HG02571 (cell line): ENCODE data around the gene SPATS2.

ENCODE experiments used
- ATAC-seq: cut with Tn5 transposase; IDR thresholded peaks from one replicate; pipeline ENCODE4 v1.9.1; 2021; ENCODE audit warnings: mild to moderate bottlenecking, moderate library complexity; ENCODE audit not compliant: unreplicated experiment

SPATS2 gene

GRCh38 chr12:49552014-49552413 lies 184.8 kb downstream of the SPATS2 start:
- ATAC-seq = no peak

GRCh38 chr12:49552425-49552824 lies 185.2 kb downstream of the SPATS2 start:
- ATAC-seq = no peak

DNA sequence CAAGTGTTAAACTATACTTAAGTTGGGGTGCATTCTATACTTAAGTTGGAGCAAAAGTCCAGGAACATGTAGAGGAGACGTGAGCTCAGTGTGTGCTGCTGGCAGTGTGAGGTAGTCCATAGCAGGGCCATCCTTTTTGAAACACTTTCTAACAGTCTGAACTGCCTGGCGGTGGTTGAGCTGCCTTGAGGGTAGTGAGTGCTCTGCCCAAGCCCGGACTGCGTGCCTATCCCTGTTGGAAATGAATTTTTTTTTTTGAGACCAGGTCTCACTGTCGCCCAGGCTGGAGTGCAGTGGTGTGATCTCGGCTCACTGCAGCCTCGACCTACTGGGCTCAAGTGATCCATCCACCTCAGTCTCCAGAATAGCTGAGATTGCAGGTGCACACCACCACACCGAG lies 185.6 kb downstream of the SPATS2 start:
- no peak for ATAC-seq

- no peak for ATAC-seq
Observed at GRCh38 chr12:49553512-49554088, 186.3 kb downstream of the SPATS2 start.

DNA sequence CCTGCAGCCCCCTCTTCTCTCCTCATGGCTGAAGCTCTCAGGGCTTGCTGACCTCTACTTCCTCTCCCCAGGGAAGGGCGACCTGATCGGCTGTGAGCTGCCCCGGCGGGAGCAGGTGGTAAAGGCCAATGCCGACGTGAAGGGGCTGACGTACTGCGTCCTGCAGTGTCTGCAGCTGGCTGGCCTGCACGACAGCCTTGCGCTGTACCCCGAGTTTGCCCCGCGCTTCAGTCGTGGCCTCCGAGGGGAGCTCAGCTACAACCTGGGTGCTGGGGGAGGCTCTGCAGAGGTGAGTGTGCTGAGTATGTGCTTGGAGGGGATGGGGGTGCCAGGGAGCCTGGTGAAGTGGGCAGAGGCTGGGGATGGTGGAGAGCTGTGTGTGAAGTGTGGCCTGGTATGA lies 187.0 kb downstream of the SPATS2 start:
- ATAC-seq = no peak

DNA sequence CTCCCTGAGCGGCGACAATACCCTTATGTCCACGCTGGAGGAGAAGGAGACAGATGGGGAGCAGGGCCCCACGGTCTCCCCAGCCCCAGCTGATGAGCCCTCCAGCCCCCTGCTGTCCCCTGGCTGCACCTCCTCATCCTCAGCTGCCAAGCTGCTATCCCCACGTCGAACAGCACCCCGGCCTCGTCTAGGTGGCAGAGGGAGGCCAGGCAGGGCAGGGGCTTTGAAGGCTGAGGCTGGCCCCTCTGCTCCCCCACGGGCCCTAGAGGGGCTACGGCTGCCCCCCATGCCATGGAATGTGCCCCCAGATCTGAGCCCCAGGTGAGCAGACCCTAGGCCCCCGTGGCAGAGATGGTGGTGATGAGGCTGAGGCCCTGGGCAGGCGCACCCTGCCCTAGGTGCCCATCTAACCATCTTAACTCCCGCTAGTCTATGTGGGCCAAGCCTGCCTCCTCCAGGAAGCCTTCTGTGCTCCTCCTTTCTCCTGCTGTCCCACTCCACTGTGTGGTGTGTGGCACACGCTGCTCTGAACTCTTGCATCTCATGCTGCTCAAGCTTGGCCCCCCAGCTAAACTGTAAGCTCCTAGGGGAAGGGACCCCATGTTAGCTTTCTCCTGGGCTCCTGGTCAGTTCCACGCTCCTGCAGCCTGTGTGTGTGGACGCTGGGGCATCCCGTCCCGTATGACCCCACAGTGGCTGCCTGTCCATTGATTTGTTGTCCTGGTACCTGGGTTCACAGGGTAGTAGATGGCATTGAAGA lies 188.5 kb downstream of the SPATS2 start:
- no peak for ATAC-seq

- ATAC-seq = no peak
Observed at GRCh38 chr12:49556391-49557186, 189.3 kb downstream of the SPATS2 start.

DNA sequence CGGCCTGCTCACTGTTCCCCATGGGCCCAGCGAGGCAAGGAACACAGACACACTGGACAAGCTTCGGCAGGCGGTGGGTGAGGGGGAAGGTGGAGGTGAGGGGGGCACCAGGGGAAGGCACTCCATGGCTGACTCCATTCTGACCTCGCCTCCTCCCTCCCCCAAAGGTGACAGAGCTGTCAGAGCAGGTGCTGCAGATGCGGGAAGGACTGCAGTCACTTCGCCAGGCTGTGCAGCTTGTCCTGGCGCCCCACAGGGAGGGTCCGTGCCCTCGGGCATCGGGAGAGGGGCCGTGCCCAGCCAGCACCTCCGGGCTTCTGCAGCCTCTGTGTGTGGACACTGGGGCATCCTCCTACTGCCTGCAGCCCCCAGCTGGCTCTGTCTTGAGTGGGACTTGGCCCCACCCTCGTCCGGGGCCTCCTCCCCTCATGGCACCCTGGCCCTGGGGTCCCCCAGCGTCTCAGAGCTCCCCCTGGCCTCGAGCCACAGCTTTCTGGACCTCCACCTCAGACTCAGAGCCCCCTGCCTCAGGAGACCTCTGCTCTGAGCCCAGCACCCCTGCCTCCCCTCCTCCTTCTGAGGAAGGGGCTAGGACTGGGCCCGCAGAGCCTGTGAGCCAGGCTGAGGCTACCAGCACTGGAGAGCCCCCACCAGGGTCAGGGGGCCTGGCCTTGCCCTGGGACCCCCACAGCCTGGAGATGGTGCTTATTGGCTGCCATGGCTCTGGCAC lies 190.1 kb downstream of the SPATS2 start:
- no peak for ATAC-seq

DNA sequence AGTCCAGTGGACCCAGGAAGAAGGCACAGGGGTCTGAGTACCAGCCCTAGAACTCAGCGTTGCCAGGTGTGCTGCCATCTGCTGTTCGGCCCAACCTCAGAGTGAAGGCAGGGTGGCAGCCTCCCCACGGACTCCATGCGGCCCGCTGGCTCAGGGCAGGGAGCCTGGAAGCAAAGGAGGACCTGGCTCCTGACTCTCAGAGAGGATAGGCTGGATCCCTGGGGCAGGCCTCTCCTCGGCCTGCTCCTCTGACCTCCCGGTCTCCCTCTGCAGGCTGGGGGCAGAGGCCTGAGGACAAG lies 190.6 kb downstream of the SPATS2 start:
- ATAC-seq = no peak

DNA sequence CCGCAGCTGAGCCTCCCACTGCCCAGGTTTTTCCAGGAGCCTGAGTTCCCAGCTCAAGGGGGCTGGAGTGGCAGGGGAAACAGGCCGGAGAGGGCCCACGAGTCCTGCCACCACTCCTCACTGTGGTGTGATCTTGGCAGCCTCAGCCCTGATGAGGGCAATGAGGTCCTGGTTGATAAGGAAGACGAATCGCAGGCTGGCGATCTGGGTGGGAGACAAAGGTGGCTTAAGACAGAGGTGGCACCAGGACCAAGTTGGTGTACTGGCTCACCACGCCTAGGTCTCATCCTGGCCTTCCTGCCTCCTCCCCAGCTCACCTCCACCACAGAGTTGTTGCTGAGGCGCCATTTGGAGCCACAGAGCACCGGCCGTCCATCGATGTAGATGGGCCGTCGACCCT lies 191.3 kb downstream of the SPATS2 start:
- ATAC-seq = no peak

GRCh38 chr12:49559011-49559675 lies 191.9 kb downstream of the SPATS2 start:
- ATAC-seq = no peak

- ATAC-seq = no peak
Observed at GRCh38 chr12:49560695-49561094, 193.4 kb downstream of the SPATS2 start.

DNA sequence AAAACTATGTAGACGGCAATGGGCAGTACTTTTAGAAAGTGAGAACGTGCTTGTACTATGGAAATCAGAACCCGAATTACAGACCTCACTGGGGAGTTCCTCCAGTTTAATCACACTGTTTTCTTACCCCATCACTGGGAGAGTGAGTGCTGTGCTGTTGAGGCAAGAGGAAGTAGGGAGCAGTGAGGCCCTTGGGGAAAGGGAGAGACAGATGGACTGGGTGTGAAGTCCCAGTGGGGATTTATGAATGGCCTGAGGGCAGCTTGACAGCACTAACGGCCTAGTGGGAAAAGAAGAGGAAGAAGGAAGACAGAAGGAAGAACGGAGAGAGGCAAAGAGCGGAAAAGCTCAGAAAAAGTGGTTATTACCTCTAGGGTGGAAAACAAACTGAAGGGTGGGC lies 195.0 kb downstream of the SPATS2 start:
- no peak for ATAC-seq

DNA sequence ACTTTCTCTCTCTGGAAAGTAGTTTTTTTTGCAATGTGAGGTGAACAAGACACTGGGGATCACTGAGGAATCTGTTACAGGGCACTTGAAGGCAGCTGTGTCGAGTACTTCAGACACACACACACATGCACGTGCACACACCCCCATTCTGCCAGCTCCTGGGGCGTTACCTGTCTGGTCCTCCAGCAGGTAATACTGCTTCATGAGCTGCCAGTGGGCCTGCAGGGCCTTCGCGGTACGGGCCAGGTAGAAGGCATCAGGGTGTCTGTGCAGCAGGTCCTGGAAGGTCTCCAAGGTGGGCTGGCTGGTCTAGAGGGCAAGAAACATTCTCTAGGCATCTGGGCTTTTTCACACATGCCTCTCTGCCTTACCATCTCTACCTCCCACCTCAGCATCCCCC lies 195.6 kb downstream of the SPATS2 start:
- no peak for ATAC-seq

DNA sequence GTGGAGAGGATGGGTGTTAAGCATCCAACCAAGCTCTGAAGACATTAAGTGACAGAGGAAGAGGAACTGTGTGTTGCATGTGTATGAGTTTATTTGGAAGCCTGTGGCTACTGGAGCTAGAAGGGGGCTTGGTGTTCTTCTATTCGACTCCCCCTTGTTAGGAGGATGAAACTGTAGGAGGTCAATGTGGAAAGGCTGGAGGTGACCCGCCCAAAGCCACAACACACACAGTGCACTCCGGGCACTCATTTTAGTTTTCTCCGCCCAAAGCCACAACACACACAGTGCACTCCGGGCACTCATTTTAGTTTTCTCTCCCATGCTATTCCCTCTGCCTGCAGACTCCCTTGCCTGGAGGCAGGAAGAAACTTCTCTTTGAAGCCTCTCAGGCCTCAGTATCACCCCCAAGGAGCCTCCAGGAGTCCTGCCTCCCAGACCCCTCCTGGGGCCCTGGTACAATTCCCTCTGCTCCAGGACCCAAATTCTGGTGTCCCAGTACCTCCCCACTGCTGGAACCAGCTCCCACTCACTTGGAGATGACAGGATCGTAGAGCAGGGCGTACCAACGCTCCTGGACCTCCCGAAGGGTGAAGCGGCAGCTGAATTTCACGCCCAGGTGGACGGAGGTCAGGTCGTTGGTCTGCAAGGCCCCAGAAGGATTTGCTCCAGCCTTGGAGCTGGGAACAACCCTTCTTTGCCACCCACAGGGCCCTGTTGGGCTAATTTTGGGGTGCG lies 196.9 kb downstream of the SPATS2 start:
- ATAC-seq = no peak

DNA sequence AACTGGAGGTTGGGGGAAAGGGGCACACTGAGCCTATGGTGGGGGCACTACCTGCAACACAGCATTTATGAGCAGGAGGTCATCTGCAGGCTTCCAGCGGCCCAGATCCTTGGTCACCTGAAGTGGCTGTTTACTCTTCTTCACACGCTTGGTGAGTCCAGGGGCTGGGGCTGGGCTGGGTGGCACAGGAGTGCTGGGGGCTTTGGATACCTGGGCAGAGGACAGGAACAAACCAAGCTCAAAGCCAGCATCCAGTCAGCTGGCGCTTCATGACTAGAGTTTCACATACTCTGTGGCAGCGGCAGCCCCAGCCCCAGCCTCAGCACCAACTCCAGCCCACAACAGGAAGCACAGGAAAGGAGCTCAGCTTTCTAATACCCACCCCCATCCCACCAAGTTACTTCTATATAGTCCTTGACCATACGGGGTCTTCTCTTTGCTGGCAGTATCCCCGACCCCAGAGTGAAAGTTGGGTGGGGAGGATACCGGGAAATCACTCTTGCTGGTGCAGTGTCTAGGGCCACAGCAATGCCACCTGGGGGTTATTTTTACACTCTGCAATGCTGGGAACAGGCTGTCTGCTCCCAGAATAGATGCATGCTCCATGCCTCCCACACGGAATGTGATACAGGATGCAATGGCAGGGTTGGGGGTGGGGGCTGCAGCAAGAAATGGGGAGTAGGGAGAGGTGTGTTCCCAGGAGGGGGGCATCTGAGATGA lies 197.6 kb downstream of the SPATS2 start:
- no peak for ATAC-seq

GRCh38 chr12:49565406-49566265 lies 198.4 kb downstream of the SPATS2 start:
- ATAC-seq = no peak

- ATAC-seq = no peak
Observed at GRCh38 chr12:49566361-49566760, 199.1 kb downstream of the SPATS2 start.

DNA sequence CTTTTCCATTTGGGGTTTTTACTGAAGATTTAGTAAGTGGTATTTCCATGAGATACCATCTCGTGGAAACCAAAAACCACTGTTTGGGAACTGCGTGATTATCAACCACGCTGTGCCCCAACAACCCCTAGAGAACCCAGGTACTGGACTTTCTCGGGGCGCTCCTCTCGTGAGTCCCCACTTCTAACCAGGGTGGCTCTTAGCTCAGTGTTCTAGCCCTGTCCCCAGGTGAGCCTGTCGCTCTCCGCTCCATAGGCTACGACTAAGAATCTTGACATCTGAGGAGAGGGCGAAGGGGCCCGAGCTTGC lies 200.0 kb downstream of the SPATS2 start:
- ATAC-seq = no peak
